HG03039 (cell line): ENCODE results near the gene OLIG2.

ENCODE experiments used
- ATAC-seq: cut with Tn5 transposase; IDR thresholded peaks from one replicate; pipeline ENCODE4 v1.9.1; 2021; ENCODE audit warnings: mild to moderate bottlenecking, moderate library complexity; ENCODE audit not compliant: unreplicated experiment

OLIG2 gene

DNA sequence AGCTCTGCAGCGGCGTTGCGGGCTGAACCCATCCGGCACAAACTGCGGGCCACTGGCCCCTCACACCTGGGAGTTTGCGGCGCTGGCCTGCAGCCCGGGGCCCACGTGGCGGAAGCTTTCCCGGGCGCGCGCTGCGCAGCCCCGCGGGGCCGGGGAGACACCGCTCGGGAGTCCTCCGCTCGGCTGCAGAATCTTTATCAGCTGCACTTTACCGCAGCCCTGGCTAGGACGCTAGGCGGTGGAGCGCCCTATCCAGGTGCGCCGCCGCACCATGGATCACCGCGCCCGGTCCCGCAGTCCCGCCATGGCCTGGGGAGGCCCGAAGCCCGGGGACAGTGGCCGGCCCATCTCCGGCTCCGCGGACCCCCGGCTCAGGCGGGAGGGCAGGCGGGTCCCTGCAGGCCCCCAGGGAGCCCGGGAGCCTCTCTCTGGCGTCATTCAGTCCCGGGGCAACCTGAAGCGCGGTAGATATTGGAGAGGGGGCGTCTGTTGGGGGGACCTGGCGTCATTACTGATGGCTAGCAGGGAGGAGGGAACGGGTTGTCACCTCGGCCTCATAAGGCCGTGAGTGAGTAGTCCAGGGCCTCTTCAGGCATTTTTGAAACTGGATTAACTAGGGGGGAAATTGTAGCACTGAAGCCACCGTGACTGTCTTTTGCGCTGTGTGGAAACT, 5.7 kb upstream of the OLIG2 start:
- no peak for ATAC-seq

- no peak for ATAC-seq
These were observed 5.1 kb upstream of the OLIG2 start for GRCh38 chr21:33020558-33021100.

DNA sequence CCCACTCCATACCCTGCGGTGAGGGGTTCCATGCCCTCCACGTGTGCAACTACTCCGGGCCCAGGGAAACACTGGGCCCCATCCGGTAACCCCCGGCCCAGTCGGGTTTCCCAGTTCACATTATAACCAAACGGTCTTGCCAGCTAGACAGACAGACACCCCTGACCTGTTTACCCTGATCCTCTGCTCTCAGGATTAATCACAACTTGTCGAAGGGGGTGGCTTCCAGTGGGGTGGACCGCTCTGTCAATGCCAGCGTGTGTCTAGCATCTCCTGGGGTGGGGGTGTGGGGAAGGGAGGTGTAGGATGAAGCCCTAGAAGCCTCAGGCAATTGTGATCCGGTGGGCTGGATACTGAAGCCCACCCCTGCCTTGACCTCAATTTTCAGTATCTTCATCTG, 4.6 kb upstream of the OLIG2 start:
- no peak for ATAC-seq

- no peak for ATAC-seq
These were observed 4.1 kb upstream of the OLIG2 start for GRCh38 chr21:33021667-33022066.

DNA sequence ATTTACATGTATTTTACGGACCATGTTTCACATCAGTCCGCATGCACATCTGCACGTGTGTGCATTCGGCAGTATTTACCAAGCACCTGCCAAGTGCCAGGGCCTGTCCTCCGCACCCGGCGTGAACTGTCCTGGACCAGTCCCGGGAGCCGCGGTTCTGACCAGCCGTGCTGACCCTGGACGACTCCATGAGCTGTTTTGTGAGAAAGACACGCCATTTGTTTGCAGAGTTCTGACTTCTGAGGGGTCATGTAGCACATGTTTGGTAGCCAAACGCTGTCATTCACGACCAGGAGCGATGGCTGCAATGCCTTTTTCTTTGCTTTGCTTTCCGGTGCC, 3.3 kb upstream of the OLIG2 start:
- no peak for ATAC-seq

- ATAC-seq: no peak
These were observed 2.7 kb upstream of the OLIG2 start for GRCh38 chr21:33022828-33023573.

GRCh38 chr21:33023574-33024200, 2.0 kb upstream of the OLIG2 start:
- no peak for ATAC-seq

DNA sequence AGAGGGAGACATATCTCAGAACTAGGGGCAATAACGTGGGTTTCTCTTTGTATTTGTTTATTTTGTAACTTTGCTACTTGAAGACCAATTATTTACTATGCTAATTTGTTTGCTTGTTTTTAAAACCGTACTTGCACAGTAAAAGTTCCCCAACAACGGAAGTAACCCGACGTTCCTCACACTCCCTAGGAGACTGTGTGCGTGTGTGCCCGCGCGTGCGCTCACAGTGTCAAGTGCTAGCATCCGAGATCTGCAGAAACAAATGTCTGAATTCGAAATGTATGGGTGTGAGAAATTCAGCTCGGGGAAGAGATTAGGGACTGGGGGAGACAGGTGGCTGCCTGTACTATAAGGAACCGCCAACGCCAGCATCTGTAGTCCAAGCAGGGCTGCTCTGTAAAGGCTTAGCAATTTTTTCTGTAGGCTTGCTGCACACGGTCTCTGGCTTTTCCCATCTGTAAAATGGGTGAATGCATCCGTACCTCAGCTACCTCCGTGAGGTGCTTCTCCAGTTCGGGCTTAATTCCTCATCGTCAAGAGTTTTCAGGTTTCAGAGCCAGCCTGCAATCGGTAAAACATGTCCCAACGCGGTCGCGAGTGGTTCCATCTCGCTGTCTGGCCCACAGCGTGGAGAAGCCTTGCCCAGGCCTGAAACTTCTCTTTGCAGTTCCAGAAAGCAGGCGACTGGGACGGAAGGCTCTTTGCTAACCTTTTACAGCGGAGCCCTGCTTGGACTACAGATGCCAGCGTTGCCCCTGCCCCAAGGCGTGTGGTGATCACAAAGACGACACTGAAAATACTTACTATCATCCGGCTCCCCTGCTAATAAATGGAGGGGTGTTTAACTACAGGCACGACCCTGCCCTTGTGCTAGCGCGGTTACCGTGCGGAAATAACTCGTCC, 1.3 kb upstream of the OLIG2 start:
- ATAC-seq: no peak

DNA sequence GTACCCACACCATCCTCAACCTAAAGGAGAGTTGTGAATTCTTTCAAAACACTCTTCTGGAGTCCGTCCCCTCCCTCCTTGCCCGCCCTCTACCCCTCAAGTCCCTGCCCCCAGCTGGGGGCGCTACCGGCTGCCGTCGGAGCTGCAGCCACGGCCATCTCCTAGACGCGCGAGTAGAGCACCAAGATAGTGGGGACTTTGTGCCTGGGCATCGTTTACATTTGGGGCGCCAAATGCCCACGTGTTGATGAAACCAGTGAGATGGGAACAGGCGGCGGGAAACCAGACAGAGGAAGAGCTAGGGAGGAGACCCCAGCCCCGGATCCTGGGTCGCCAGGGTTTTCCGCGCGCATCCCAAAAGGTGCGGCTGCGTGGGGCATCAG, 638 bp upstream of the OLIG2 start:
- no peak for ATAC-seq

DNA sequence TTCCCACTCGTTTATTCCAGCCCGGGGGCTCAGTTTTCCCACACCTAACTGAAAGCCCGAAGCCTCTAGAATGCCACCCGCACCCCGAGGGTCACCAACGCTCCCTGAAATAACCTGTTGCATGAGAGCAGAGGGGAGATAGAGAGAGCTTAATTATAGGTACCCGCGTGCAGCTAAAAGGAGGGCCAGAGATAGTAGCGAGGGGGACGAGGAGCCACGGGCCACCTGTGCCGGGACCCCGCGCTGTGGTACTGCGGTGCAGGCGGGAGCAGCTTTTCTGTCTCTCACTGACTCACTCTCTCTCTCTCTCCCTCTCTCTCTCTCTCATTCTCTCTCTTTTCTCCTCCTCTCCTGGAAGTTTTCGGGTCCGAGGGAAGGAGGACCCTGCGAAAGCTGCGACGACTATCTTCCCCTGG, 716 bp downstream of the OLIG2 start:
- ATAC-seq: no peak

DNA sequence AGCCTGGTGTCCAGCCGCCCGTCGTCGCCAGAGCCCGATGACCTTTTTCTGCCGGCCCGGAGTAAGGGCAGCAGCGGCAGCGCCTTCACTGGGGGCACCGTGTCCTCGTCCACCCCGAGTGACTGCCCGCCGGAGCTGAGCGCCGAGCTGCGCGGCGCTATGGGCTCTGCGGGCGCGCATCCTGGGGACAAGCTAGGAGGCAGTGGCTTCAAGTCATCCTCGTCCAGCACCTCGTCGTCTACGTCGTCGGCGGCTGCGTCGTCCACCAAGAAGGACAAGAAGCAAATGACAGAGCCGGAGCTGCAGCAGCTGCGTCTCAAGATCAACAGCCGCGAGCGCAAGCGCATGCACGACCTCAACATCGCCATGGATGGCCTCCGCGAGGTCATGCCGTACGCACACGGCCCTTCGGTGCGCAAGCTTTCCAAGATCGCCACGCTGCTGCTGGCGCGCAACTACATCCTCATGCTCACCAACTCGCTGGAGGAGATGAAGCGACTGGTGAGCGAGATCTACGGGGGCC, 1.2 kb downstream of the OLIG2 start:
- ATAC-seq: no peak

DNA sequence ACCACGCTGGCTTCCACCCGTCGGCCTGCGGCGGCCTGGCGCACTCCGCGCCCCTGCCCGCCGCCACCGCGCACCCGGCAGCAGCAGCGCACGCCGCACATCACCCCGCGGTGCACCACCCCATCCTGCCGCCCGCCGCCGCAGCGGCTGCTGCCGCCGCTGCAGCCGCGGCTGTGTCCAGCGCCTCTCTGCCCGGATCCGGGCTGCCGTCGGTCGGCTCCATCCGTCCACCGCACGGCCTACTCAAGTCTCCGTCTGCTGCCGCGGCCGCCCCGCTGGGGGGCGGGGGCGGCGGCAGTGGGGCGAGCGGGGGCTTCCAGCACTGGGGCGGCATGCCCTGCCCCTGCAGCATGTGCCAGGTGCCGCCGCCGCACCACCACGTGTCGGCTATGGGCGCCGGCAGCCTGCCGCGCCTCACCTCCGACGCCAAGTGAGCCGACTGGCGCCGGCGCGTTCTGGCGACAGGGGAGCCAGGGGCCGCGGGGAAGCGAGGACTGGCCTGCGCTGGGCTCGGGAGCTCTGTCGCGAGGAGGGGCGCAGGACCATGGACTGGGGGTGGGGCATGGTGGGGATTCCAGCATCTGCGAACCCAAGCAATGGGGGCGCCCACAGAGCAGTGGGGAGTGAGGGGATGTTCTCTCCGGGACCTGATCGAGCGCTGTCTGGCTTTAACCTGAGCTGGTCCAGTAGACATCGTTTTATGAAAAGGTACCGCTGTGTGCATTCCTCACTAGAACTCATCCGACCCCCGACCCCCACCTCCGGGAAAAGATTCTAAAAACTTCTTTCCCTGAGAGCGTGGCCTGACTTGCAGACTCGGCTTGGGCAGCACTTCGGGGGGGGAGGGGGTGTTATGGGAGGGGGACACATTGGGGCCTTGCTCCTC, 1.9 kb downstream of the OLIG2 start:
- no peak for ATAC-seq

DNA sequence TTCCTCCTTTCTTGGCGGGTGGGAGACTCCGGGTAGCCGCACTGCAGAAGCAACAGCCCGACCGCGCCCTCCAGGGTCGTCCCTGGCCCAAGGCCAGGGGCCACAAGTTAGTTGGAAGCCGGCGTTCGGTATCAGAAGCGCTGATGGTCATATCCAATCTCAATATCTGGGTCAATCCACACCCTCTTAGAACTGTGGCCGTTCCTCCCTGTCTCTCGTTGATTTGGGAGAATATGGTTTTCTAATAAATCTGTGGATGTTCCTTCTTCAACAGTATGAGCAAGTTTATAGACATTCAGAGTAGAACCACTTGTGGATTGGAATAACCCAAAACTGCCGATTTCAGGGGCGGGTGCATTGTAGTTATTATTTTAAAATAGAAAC, 2.5 kb downstream of the OLIG2 start:
- no peak for ATAC-seq

DNA sequence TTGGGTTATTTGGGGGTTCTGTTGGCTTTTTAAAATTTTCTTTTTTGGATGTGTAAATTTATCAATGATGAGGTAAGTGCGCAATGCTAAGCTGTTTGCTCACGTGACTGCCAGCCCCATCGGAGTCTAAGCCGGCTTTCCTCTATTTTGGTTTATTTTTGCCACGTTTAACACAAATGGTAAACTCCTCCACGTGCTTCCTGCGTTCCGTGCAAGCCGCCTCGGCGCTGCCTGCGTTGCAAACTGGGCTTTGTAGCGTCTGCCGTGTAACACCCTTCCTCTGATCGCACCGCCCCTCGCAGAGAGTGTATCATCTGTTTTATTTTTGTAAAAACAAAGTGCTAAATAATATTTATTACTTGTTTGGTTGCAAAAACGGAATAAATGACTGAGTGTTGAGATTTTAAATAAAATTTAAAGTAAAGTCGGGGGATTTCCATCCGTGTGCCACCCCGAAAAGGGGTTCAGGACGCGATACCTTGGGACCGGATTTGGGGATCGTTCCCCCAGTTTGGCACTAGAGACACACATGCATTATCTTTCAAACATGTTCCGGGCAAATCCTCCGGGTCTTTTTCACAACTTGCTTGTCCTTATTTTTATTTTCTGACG, 3.1 kb downstream of the OLIG2 start:
- no peak for ATAC-seq

DNA sequence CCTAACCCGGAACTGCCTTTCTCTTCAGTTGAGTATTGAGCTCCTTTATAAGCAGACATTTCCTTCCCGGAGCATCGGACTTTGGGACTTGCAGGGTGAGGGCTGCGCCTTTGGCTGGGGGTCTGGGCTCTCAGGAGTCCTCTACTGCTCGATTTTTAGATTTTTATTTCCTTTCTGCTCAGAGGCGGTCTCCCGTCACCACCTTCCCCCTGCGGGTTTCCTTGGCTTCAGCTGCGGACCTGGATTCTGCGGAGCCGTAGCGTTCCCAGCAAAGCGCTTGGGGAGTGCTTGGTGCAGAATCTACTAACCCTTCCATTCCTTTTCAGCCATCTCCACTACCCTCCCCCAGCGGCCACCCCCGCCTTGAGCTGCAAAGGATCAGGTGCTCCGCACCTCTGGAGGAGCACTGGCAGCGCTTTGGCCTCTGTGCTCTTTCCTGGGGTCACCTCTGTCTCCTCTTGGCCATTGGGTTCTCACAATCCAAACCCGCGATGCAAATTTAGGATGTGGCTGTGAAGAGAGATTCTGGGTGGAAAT, 3.7 kb downstream of the OLIG2 start:
- ATAC-seq: no peak

- ATAC-seq: no peak
These were observed 4.3 kb downstream of the OLIG2 start for GRCh38 chr21:33029975-33030461.

DNA sequence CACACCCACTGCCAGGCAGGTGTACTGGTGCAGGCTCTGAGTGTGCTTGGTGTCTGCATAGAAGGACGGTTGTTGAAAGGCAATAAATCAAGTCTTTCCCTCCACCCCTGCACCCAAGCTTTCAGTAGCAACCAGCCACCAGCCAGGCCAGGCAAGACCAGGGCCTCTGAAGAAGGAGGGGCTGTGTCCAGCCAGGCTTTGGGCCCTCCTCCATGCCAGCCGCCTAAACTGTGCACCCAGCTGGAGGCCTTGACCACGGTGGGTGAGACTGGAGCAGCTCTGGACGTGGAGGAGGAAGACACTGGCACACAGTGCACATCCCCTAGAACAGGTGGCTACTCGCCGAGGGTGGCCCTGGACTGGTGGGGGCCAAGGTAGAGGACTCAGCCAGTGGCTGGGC, 4.9 kb downstream of the OLIG2 start:
- no peak for ATAC-seq

GRCh38 chr21:33031152-33031911, 5.6 kb downstream of the OLIG2 start:
- ATAC-seq: no peak
